AG04450 (cell line): ENCODE data around the gene B3GAT3. TPM values are rescaled to one million over a fixed set of nuclear protein-coding genes. Genes with fewer than 3 reads are reported as not detected.
"Not testable (repeated sequence)": the region's sequence is repeated elsewhere in the genome, so short reads cannot be mapped to it uniquely, and the experiment has no call there.

Experiments
- CTCF ChIA-PET: fragments of 300-600, 350-600 bp; formaldehyde crosslinking; extraction: SDS; loops from one replicate; lab custom pipeline; 2022; ENCODE audit warnings: antibody characterized with exemption, inconsistent platforms; lab: Charles Lee
- POLR2A ChIA-PET: fragments of 350-600 bp; formaldehyde crosslinking; extraction: SDS; loops from one replicate; lab custom pipeline; 2021; ENCODE audit warnings: antibody characterized with exemption, inconsistent platforms; lab: Yijun Ruan, JAX
- DNase-seq: peaks from one replicate; pipeline ENCODE4 v3.0.0-alpha.2; 2011; ENCODE audit warnings: low read depth, low spot score
- H3K27ac ChIP-seq: one replicate; pipeline ENCODE4 v1.5.1; 2012; ENCODE audit warnings: low read depth, low read length, control low read depth
- H3K27me3 ChIP-seq: one replicate; pipeline ENCODE4 v1.6.0; 2012; ENCODE audit warnings: low read length; ENCODE audit not compliant: control insufficient read depth, insufficient read depth
- H3K4me3 ChIP-seq: 2 replicates; pipeline ENCODE4 v1.5.1; 2011; ENCODE audit warnings: mild to moderate bottlenecking, low read depth, low read length, control low read depth
- H3K9me3 ChIP-seq: 2 replicates; pipeline ENCODE4 v1.5.1; 2012; ENCODE audit warnings: low read length; ENCODE audit not compliant: control insufficient read depth, insufficient read depth
- polyA plus RNA-seq: library from polyadenylated mRNA; depleted of rRNA; stranded (reverse); fragments of >200 nt; gene quantifications from 2 replicates; pipeline ENCODE4 v1.2.3, GENCODE V29; 2011
- TF ChIP-seq, protein P1 (sequence below): IDR thresholded peaks from 2 replicates; pipeline ENCODE4 v1.5.1; 2011; ENCODE audit warnings: low read depth, low read length, control low read depth, inconsistent platforms

B3GAT3 gene
- polyA plus RNA-seq, 1 experiment = 14.5 TPM

DNA sequence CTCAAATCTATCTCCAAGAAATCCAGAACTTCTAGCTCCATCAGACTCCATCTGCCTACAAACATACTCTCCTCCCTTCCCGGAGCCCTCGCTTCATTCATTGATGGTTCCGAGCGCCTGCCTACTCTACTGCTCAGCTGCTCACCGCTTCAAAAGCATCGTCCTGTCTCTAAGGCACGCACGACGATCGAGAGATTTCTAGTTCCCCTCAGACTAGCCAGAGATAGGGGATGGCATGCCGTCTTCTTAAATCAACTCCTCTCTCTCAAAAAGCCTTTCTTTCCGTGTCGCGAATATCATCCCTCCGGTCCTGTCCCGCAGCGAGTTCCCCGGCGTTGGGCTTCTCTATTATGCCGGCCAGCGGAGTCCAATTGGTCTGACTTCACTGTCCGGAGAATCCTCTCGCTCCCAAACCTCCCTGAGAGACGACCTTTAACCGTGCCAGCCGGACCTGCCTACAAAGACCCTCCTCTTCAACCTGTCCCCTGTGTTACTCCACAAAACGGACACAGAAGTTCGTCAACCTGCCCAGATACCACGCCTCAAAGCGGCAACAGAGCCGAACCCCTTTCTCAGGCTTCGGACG, 48.7 kb downstream of the B3GAT3 start:
- Histone ChIP-seq H3K27ac (peak overlapping the region; percentile 86), H3K27me3 (no peaks in the 10 kb centered on the region), H3K9me3 (no peaks in the 10 kb centered on the region; the same call in 1 of the 2 replicates), H3K4me3 (peak overlapping the region; percentile 92)
- ChIA-PET POLR2A (interaction anchor here (0.8 to 3.7 kb wide), 32 partner anchors 8 to 268 kb away, joined by 3 to 67 read pairs (median 6); partner anchors contain the start of genes AHNAK, B3GAT3, C11orf98 and CSKMT), CTCF (interaction anchor here (1.0 to 2.7 kb wide), 9 partner anchors 12 to 213 kb away, joined by 3 to 19 read pairs (median 4); partner anchors contain the start of gene MTA2)
- TF ChIP-seq, protein P1, sequence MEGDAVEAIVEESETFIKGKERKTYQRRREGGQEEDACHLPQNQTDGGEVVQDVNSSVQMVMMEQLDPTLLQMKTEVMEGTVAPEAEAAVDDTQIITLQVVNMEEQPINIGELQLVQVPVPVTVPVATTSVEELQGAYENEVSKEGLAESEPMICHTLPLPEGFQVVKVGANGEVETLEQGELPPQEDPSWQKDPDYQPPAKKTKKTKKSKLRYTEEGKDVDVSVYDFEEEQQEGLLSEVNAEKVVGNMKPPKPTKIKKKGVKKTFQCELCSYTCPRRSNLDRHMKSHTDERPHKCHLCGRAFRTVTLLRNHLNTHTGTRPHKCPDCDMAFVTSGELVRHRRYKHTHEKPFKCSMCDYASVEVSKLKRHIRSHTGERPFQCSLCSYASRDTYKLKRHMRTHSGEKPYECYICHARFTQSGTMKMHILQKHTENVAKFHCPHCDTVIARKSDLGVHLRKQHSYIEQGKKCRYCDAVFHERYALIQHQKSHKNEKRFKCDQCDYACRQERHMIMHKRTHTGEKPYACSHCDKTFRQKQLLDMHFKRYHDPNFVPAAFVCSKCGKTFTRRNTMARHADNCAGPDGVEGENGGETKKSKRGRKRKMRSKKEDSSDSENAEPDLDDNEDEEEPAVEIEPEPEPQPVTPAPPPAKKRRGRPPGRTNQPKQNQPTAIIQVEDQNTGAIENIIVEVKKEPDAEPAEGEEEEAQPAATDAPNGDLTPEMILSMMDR = no peak
- no peak for DNase-seq

GRCh38 chr11:62572431-62572830, 49.4 kb downstream of the B3GAT3 start:
- TF ChIP-seq, protein P1 = no peak
- ChIA-PET CTCF (interaction anchor here (1.2 to 2.7 kb wide), 4 partner anchors 12 to 177 kb away, joined by 3 to 19 read pairs (median 9); no protein-coding TSS in a partner anchor), POLR2A (interaction anchor here (0.6 to 3.7 kb wide), 4 partner anchors 19 to 276 kb away, joined by 3 to 67 read pairs (median 20); partner anchors contain the start of genes C11orf98, CSKMT and TUT1)
- Histone ChIP-seq H3K27me3 (no peaks in the 10 kb centered on the region), H3K9me3 (no peaks in the 10 kb centered on the region; the same call in 1 of the 2 replicates), H3K27ac (no peak overlapping the region), H3K4me3 (peak overlapping the region; percentile 92)
- no peak for DNase-seq

DNA sequence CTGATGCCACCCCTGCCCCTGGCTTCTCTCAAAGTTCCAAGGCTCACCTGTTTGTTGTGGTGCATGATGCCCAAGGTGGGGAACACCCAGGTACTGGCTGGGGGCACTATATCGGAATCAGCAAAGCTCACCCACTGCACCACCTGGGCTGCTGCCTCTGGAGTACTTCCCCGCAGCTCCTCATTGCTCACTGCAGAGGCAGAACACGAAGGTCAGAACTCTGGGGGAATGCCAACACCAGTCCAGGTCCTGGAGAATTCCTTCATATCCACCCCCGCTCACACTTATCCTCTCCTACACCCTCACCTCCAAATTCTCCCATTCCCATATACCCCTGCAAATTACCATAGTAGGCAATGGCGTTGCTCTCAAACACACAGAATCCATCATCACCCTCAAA, 50.3 kb downstream of the B3GAT3 start:
- POLR2A ChIA-PET, H3K9me3 ChIP-seq, H3K27ac ChIP-seq, DNase-seq, H3K4me3 ChIP-seq, H3K27me3 ChIP-seq: not testable (repeated sequence)
- CTCF ChIA-PET = interaction anchor here (1.2 to 2.5 kb wide), 2 partner anchors 11 to 177 kb away, joined by 3 to 19 read pairs; no protein-coding TSS in a partner anchor

GRCh38 chr11:62570903-62571302, 50.9 kb downstream of the B3GAT3 start:
- CTCF ChIA-PET = interaction anchor here (1.2 to 2.5 kb wide), 5 partner anchors 11 to 177 kb away, joined by 3 to 19 read pairs (median 8); no protein-coding TSS in a partner anchor
- H3K27me3 ChIP-seq, H3K4me3 ChIP-seq, H3K27ac ChIP-seq, H3K9me3 ChIP-seq, POLR2A ChIA-PET, DNase-seq: not testable (repeated sequence)

DNA sequence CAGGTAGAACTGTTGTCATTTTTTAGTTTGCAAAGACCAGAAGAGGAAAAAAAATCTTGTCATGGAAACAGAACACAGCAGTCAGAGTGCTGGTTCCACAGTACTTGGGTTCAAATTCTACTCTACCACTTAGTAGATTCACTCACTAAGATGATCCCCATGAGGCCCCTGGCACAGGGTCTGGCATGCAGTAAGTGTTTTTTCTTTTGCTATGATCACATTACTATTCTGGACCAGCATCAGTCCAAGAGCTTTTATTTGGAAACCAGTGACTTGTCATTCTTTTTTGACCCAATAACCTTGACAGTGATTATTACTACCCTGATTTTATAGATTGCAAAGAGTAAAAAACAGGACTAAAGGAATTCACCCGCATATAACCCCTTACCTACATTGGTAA, 52.2 kb downstream of the B3GAT3 start:
- no peak for DNase-seq
- TF ChIP-seq, protein P1 = no peak
- ChIA-PET POLR2A (interaction anchor here (0.5 to 0.7 kb wide), 2 partner anchors 24 to 72 kb away, joined by 3 read pairs; no protein-coding TSS in a partner anchor), CTCF (interaction anchor here (1.2 to 2.2 kb wide), 4 partner anchors 8 to 145 kb away, joined by 3 to 9 read pairs (median 8); no protein-coding TSS in a partner anchor)
- Histone ChIP-seq H3K27me3 (no peaks in the 10 kb centered on the region), H3K27ac (no peak overlapping the region), H3K4me3 (no peak overlapping the region), H3K9me3 (no peaks in the 10 kb centered on the region; the same call in 1 of the 2 replicates)
